Measurements from ENCODE around the gene ITIH2.

GRCh38 chr10:7718685-7719084 lies 15.6 kb downstream of the ITIH2 start:
- TF ChIP-seq REST (IDR thresholded peaks at IDR 0.05) = no peak
- no peak for TF ChIP-seq CTCF (IDR thresholded peaks at IDR 0.05; ENCODE audit: low read depth, low read length, missing input control)
- no peak for TF ChIP-seq TAF1 (conservative IDR thresholded peaks at IDR 0.05)
- no peak for TF ChIP-seq RAD21 (IDR thresholded peaks at IDR 0.05)
- no peak for TF ChIP-seq YY1 (IDR thresholded peaks at IDR 0.05)
- no peak for TF ChIP-seq JUND (IDR thresholded peaks at IDR 0.05)
- TF ChIP-seq GABPA (IDR thresholded peaks at IDR 0.05 in 1 of 2, conservative IDR thresholded peaks at IDR 0.05 in 1 of 2) = no peak
- TF ChIP-seq MAX (IDR thresholded peaks at IDR 0.05) = no peak
- TF ChIP-seq NR2F2 (IDR thresholded peaks at IDR 0.05) = no peak
- TF ChIP-seq EGR1 (IDR thresholded peaks at IDR 0.05; ENCODE audit: low read depth in 2 of 2) = no peak
- no peak for TF ChIP-seq ATF3 (IDR thresholded peaks at IDR 0.05)
- TF ChIP-seq ZBTB33 (IDR thresholded peaks at IDR 0.05) = no peak

Data from liver (tissue), 3 donors.